ENCODE data around the gene GRIK4.
A peak's percentile ranks its signal among the peaks of the same experiment; 100 is the strongest.

GRIK4 gene

GRCh38 chr11:120789391-120789790, 277.8 kb downstream of the GRIK4 start:
- no peak for DNase-seq

GRCh38 chr11:120792306-120792705, 280.8 kb downstream of the GRIK4 start:
- no peak for DNase-seq

DNA sequence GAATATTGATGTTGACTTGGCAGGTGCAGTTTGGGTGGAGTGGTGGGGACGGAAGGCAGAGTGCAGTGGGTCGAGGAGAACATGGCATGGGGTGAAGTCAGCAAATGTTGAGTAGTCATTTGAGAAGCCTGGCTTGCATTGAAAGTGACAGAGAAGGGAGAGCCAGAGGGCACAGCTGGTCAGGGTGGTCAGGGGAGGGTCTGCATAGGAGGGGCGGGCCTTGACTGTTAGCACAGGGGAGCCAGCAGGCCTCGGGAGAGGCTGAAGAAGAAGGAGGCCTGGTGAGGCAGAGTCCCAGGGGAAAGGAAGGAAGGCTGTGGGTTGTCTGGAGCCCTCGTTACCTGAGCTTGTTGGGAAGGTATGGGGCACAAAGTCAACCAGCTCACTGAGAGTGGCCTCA, 281.6 kb downstream of the GRIK4 start:
- no peak for DNase-seq

DNA sequence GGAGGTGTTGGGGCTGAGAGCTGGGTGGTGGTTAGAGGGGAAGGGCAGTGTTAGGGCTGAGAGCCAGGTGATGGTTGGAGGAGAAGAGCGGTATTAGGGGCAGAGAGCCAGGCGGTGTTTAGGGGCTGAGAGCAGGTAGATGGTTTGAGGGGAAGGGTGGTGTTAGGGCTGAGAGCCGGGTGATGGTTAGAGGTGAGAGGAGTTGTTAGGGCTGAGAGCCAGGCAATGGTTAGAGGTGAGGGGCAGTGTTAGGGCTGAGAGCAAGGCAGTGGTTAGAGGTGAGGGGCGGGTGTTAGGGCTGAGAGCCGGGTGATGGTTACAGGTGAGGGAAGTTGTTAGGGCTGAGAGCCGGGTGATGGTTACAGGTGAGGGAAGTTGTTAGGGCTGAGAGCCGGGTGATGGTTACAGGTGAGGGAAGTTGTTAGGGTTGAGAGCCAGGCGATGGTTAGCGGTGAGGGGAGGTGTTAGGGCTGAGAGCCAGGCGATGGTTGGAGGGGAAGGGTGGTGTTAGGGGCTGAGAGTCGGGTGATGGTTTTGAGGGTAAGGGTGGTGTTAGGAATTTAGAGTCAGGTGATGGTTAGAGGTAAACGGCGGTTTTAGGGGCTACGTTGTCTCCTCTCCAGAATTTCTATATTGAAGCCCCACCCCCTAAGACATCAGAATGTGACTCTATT, 282.4 kb downstream of the GRIK4 start:
- no peak for DNase-seq

DNA sequence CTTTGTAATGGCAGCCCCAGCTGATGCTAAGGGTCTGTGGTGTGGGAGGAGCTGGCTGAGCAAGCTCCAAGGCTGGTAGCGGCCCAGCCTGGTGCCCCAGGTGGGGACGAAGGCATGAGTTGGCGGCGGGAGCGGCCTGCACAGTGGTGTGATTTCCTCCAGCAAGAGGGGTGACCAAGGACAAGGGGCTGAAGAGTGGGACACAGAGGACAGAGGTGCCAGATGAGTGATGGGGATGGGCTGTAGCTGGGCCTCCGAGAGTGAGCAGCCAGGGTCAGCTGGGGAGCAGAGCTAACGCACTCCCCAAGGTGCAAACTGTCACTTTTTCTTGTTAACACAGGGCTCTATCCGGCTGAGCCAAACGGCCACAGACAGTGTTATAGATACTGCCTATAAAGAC, 283.2 kb downstream of the GRIK4 start:
- no peak for DNase-seq

GRCh38 chr11:120795185-120795584, 283.6 kb downstream of the GRIK4 start:
- DNase-seq: no peak

DNA sequence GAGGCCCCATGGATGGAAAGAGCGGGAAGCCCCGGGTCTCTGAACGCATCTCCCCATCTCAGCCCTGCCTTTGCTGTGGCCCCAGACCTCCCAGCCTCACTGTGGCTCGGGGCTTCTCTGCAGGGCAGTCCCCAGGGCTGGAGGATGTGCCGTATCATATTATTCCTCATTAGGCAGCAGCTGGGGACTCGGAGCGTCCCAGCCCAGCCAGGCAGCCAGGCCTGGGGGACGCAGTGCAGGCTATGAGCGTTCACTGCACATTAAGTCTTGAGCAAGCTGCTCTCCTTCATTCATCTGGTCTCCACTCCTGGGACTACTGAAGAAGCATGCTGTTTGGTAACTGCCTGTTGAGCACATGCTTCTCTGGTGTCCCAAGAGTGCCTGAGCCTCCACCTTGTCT, 285.6 kb downstream of the GRIK4 start:
- no peak for DNase-seq

DNA sequence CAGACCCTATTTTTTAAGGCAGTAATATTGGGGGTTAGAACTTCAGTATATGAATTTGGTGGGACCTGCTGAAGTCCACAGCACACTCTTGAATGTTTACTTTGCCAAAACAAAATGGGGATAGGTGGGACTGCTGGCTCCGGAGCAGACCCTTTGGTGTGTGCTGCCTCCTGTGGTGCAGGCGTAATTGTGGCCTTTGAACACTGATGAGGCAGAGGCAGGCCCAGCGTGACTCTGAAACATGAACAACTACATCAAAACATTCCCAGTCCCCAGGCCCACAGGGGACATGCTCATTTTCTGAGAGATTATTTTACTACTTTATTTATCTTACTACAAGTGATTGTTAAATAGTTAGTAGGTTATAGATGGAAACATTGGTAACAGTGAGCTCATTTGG, 287.3 kb downstream of the GRIK4 start:
- no peak for DNase-seq

DNA sequence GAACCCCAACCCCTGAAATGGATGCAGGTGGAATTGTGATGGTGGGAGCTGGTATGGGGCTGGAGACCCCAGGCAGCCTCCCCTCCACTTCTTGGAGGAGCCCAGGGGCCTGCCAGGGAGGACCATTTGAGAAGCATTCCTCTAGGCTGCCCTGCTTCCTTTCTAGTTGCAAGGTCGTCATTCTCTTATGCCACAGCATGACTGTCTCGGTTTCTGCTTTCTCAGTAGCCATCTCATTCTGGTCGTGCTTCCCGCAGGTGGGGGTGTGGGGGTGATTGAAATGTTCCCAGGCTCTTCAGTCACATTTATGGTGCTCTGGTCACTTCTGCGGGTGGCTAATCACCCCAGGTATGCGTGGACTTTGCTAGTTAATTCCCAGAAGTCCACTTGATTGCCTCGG, 288.7 kb downstream of the GRIK4 start:
- no peak for DNase-seq

DNA sequence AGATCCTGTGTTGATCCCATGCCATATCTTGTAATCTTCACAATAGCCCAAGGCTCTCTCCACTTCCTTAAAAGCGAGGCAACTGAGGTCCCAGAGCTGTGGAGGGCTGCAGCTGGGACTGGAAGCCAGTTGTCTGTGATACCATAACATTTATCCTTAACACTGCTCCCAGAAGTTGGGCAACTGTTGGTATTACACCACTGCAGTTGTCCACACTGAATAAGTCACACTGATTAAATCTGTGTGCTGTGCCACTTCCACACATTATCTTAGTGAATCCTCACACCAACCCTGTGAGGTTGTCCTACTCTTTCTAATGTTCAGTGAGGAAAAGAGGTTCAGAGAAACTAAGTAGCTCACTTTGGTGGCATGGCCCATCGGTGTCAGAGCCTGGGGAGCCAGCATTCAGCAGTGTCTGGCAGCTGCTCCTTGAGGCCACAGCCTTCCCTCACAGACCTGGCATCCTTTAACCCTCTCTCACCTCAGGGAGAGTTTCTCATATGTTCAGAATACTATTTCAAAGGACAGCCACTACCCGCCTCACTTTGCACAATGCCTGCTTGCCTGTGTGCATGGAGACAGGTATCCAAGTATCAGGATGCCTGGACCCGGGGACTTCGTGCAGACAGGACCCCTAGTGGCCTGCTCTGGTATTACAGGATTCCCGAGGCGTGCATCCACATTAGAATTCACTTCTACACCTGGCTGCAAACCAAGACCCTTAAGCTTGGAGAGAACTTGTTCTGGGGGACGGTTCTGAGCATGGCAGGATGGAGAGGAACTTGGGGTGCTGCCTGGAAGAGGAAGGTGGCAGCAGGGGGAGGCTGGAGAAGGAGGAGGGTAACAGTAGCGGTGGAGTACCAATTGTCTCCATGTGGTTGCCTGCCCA, 290.5 kb downstream of the GRIK4 start:
- DNase-seq: peak; percentile 30 to 50

DNA sequence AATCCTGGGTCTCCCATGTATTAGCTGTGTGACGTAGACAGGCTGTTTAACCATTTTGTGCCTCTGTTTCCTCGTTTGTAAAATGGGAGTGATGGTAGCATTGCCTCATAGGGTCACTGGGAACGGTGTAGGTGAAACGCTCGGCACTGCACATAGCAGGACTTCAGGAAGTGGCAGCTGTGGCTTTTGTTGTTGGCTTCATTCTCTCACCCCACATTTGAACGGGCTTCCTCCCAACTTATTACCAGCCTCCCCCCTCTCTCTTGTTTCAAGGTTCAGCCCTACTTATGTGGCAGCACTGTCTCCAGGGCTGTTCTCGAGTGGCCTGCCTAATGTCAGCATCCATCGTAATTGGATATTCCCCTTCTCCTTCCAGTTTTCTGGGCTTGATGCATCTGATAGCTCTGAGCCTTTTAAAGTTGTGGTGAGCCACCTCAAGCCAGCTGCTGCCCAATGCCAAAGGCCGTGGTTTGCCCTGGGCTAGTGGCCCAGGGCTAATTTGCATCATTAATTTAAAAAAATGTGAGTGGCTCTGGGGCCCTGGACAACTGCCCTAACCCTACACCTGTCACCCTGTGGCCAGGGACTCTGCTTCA, 294.5 kb downstream of the GRIK4 start:
- no peak for DNase-seq

GRCh38 chr11:120807414-120808150, 296.0 kb downstream of the GRIK4 start:
- no peak for DNase-seq

DNA sequence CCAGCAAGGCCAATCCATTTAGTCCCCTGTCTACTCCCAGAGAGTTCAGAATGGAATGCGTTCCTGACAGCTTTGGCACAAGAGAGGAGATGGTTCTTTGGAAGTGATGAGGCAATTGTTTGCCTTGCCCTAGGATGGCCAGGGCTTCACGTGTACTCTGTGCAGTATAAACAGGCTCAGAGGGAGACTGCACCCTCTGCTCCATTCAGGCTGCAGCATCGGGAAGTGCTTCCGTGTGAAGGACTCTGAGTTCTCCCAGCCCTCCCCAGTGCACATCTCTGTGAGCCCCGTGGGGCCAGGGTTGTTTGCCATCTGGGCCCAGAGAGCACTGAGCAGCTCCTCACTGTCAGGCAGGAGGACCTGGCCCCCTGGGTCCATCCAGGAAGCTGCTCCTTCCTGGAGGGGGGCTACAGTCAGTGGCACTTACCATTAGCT, 297.1 kb downstream of the GRIK4 start:
- DNase-seq: no peak

GRCh38 chr11:120810251-120810650, 298.7 kb downstream of the GRIK4 start:
- DNase-seq: no peak

DNA sequence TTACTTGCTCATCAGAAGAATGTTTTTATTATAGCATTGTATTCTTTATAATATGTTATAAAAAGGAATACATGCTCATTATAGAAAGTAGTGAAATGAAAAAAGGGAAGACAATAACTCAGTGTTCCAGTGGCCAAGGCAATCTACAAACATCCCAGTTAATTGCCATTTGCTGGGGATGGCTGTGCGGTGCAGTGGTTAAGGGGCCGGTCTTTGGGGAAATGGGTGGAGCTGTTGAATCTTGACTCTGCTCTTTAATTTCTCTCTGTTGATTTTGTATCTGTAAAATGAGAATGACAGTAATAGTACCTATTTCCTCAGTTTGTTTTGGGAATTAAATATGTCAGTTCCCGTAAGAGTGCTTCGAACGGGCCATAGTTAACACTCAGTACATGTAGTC, 299.7 kb downstream of the GRIK4 start:
- DNase-seq: no peak

GRCh38 chr11:120811731-120812130, 300.2 kb downstream of the GRIK4 start:
- DNase-seq: no peak

DNA sequence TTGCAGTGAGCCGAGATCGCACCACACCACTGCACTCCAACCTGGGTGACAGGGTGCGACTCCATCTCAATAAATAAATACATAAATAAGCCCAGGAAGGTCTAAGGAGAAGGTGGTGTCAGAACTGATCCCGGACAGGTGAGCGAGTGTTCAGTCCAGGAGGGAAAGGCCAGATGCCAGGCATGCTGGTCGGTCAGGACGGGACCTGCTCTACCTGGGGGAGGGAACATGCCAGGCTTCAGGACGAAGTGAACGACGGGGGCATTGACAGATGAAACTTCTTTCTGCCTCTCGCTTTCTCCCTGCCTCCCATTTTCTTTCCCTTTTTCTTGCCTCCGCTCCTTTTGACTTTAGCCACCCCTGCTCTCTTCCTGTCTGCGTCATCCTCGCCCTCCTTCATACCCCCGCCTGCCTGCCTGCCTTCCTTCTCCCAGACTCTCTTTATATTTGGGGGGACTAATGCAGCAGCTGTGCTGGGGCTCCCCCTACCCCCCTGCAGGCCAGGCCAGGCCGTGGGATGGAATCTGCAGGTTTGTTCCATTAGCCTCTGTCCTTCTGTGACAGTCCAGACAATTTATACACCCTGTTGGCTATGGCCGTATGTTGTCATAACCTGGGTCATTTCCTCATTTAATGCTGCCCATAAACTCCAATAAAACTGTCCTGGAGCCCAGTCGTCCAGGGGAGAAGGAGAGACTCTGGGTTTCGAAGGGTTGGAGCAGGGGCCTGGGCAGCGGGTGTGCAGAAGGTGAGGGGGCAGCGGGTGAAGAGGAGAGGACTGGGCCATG, 303.2 kb downstream of the GRIK4 start:
- DNase-seq: no peak

GRCh38 chr11:120815319-120816100, 304.0 kb downstream of the GRIK4 start:
- DNase-seq: no peak

DNA sequence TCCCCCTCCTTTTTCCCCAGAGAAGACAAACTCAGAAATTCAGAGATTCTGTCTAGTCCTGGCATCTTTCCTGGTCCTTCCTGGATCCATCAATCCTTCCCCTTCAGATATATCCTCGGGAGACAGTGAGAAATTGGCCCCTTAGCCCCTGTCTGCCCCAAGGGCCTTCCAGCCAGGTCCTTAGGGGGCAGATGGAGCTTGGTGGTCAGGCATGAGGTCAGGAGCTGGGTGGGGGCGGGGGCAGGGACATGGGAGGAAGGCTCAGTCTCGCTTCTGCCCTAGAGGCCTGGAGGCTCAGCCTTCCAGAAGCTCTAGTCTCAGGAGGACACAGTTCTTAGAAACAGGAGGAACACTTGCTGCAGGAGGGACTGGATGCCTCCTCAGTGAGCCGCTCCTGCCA, 304.6 kb downstream of the GRIK4 start:
- DNase-seq: no peak

- DNase-seq: no peak
Observed at GRCh38 chr11:120816711-120817110, 305.2 kb downstream of the GRIK4 start.

DNA sequence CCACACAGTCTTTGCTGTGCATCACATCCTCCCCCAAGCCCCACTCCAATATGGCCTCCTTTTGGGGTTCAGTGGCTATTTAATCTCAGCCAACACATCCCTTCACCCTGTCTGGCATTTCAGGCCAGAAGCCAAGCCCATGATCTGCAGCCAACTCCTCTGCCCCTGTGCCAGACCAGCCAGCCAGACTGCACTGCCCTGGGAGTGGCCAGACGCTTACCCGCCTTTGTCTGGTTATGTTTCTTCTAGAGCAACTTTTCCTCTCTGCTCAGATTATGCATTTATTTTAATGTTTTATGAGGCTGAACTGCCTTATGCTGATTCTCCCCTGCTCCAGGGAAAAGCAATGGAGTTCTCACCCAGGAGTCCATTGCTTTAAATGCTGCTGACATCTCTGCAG, 305.6 kb downstream of the GRIK4 start:
- DNase-seq: no peak
